HepG2 (cell line): Measurements from ENCODE around the gene NENF.

Experiments
- GTF2F1 ChIP-seq: fragments of 150-350 bp; IDR thresholded peaks from 2 replicates; pipeline ENCODE4 v1.6.1; 2014; ENCODE audit warnings: low read length
- HDAC6 ChIP-seq: fragments of 200-600 bp; sonication (generic); IDR thresholded peaks from 2 replicates; pipeline ENCODE4 v1.7.0; 2017; ENCODE audit warnings: mild to moderate bottlenecking, antibody characterized with exemption, low read length, low read depth
- POLR2AphosphoS5 ChIP-seq: IDR thresholded peaks from 2 replicates; pipeline ENCODE4 v1.6.1; 2012; ENCODE audit warnings: low read depth, low read length
- YY1 ChIP-seq: IDR thresholded peaks from 2 replicates; pipeline ENCODE4 v1.6.1; 2011; ENCODE audit warnings: low read length, low read depth, moderate library complexity, mild to moderate bottlenecking; ENCODE audit not compliant: insufficient read depth, insufficient replicate concordance
- ZFP36L2 ChIP-seq: sonication (generic); formaldehyde crosslinking; IDR thresholded peaks from 2 replicates; pipeline ENCODE4 v1.4.0; 2020; ENCODE audit warnings: missing genetic modification reagents
- ZNF430 ChIP-seq: sonication (generic); formaldehyde crosslinking; IDR thresholded peaks from 2 replicates; pipeline ENCODE4 v1.9.0; 2021; ENCODE audit warnings: mild to moderate bottlenecking, missing genetic modification reagents
- ZNF670 ChIP-seq: sonication (generic); formaldehyde crosslinking; IDR thresholded peaks from 2 replicates; pipeline ENCODE4 v1.8.0; 2022; ENCODE audit warnings: mild to moderate bottlenecking, missing genetic modification reagents, borderline replicate concordance
- ZNF780A ChIP-seq: sonication (generic); formaldehyde crosslinking; IDR thresholded peaks from 2 replicates; pipeline ENCODE4 v1.8.0; 2022; ENCODE audit warnings: mild to moderate bottlenecking, missing genetic modification reagents, moderate library complexity
- TF ChIP-seq, protein P1 (sequence below): sonication (generic); formaldehyde crosslinking; IDR thresholded peaks from one replicate; pipeline ENCODE4 v1.5.1; 2020; ENCODE audit warnings: mild to moderate bottlenecking, missing genetic modification reagents; ENCODE audit errors: not compliant biosample characterization
- TF ChIP-seq, protein P2 (sequence below), 2 experiments: fragments of 450-650 bp in 1 of 2; sonication (generic) in 1 of 2; formaldehyde crosslinking in 1 of 2; IDR thresholded peaks; 2 replicates each; pipeline versions ENCODE4 v1.6.1 to v1.8.0; 2016 to 2022; ENCODE audit warnings: antibody characterized with exemption in 1 of 2, mild to moderate bottlenecking in 1 of 2, missing genetic modification reagents in 1 of 2
- TF ChIP-seq, protein P3 (sequence below): sonication (generic); formaldehyde crosslinking; IDR thresholded peaks from 2 replicates; pipeline ENCODE4 v1.5.0; 2020; ENCODE audit warnings: mild to moderate bottlenecking, missing genetic modification reagents, moderate library complexity

DNA sequence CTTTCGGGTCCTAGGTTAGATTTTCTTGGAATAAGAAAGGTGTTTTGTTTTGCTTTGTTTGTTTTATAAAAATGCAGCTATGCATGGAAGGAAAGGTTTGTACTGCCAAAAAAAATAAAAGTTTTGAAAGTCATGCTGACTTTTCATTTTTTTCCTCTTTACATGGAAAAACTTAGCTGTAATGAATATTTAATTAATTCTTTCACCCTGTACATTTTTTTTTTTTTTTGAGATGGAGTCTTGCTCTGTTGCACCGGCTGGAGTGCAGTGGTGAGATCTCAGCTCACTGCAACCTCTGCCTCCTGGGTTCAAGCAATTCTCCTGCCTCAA is 48.7 kb downstream of the NENF start:
- no peak for TF ChIP-seq ZFP36L2 (CRISPR knock-in tag)
- TF ChIP-seq, protein P1, sequence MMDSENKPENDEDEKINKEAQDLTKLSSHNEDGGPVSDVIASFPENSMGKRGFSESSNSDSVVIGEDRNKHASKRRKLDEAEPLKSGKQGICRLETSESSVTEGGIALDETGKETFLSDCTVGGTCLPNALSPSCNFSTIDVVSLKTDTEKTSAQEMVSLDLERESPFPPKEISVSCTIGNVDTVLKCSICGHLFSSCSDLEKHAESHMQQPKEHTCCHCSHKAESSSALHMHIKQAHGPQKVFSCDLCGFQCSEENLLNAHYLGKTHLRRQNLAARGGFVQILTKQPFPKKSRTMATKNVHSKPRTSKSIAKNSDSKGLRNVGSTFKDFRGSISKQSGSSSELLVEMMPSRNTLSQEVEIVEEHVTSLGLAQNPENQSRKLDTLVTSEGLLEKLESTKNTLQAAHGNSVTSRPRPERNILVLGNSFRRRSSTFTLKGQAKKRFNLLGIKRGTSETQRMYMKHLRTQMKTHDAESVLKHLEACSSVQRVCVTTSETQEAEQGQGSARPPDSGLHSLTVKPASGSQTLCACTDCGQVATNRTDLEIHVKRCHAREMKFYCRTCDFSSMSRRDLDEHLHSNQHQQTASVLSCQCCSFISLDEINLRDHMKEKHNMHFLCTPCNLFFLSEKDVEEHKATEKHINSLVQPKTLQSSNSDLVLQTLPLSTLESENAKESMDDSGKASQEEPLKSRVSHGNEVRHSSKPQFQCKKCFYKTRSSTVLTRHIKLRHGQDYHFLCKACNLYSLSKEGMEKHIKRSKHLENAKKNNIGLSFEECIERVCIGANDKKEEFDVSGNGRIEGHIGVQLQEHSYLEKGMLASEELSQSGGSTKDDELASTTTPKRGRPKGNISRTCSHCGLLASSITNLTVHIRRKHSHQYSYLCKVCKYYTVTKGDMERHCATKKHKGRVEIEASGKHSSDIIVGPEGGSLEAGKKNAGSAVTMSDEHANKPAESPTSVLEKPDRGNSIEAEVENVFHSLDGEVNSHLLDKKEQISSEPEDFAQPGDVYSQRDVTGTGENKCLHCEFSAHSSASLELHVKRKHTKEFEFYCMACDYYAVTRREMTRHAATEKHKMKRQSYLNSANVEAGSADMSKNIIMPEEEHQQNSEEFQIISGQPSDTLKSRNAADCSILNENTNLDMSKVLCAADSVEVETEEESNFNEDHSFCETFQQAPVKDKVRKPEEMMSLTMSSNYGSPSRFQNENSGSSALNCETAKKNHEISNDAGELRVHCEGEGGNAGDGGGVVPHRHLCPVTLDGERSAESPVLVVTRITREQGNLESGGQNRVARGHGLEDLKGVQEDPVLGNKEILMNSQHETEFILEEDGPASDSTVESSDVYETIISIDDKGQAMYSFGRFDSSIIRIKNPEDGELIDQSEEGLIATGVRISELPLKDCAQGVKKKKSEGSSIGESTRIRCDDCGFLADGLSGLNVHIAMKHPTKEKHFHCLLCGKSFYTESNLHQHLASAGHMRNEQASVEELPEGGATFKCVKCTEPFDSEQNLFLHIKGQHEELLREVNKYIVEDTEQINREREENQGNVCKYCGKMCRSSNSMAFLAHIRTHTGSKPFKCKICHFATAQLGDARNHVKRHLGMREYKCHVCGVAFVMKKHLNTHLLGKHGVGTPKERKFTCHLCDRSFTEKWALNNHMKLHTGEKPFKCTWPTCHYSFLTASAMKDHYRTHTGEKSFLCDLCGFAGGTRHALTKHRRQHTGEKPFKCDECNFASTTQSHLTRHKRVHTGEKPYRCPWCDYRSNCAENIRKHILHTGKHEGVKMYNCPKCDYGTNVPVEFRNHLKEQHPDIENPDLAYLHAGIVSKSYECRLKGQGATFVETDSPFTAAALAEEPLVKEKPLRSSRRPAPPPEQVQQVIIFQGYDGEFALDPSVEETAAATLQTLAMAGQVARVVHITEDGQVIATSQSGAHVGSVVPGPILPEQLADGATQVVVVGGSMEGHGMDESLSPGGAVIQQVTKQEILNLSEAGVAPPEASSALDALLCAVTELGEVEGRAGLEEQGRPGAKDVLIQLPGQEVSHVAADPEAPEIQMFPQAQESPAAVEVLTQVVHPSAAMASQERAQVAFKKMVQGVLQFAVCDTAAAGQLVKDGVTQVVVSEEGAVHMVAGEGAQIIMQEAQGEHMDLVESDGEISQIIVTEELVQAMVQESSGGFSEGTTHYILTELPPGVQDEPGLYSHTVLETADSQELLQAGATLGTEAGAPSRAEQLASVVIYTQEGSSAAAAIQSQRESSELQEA, result no peak
- TF ChIP-seq ZNF780A (CRISPR knock-in tag), result no peak
- TF ChIP-seq GTF2F1, result no peak
- no peak for TF ChIP-seq ZNF430 (CRISPR knock-in tag)
- TF ChIP-seq, protein P2, sequence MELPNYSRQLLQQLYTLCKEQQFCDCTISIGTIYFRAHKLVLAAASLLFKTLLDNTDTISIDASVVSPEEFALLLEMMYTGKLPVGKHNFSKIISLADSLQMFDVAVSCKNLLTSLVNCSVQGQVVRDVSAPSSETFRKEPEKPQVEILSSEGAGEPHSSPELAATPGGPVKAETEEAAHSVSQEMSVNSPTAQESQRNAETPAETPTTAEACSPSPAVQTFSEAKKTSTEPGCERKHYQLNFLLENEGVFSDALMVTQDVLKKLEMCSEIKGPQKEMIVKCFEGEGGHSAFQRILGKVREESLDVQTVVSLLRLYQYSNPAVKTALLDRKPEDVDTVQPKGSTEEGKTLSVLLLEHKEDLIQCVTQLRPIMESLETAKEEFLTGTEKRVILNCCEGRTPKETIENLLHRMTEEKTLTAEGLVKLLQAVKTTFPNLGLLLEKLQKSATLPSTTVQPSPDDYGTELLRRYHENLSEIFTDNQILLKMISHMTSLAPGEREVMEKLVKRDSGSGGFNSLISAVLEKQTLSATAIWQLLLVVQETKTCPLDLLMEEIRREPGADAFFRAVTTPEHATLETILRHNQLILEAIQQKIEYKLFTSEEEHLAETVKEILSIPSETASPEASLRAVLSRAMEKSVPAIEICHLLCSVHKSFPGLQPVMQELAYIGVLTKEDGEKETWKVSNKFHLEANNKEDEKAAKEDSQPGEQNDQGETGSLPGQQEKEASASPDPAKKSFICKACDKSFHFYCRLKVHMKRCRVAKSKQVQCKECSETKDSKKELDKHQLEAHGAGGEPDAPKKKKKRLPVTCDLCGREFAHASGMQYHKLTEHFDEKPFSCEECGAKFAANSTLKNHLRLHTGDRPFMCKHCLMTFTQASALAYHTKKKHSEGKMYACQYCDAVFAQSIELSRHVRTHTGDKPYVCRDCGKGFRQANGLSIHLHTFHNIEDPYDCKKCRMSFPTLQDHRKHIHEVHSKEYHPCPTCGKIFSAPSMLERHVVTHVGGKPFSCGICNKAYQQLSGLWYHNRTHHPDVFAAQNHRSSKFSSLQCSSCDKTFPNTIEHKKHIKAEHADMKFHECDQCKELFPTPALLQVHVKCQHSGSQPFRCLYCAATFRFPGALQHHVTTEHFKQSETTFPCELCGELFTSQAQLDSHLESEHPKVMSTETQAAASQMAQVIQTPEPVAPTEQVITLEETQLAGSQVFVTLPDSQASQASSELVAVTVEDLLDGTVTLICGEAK (IDR thresholded peaks at IDR 0.05), result no peak
- TF ChIP-seq, protein P2 (CRISPR knock-in tag; IDR thresholded peaks at IDR 0.05), result no peak
- TF ChIP-seq HDAC6, result no peak
- TF ChIP-seq, protein P3, sequence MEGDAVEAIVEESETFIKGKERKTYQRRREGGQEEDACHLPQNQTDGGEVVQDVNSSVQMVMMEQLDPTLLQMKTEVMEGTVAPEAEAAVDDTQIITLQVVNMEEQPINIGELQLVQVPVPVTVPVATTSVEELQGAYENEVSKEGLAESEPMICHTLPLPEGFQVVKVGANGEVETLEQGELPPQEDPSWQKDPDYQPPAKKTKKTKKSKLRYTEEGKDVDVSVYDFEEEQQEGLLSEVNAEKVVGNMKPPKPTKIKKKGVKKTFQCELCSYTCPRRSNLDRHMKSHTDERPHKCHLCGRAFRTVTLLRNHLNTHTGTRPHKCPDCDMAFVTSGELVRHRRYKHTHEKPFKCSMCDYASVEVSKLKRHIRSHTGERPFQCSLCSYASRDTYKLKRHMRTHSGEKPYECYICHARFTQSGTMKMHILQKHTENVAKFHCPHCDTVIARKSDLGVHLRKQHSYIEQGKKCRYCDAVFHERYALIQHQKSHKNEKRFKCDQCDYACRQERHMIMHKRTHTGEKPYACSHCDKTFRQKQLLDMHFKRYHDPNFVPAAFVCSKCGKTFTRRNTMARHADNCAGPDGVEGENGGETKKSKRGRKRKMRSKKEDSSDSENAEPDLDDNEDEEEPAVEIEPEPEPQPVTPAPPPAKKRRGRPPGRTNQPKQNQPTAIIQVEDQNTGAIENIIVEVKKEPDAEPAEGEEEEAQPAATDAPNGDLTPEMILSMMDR, result no peak
- no peak for TF ChIP-seq ZNF670
- no peak for TF ChIP-seq POLR2AphosphoS5
- TF ChIP-seq YY1, result no peak
